ENCODE data around the gene IPO4. TPM values are rescaled to one million over a fixed set of nuclear protein-coding genes. Genes with fewer than 3 reads are reported as not detected.

IPO4 gene
- total and polyA plus RNA-seq, 2 of the 13 experiments (the other 11 are each of a cell fraction or from before 2014, with no cell fraction given): 39.0 to 179 TPM

GRCh38 chr14:24143511-24143910 is 45.1 kb downstream of the IPO4 start:
- DNase-seq (ENCODE audit: low spot score) (no peak), FAIRE-seq (no peak), ATAC-seq (no peak)
- H3K27ac ChIP-seq (ENCODE audit: extremely low read length, insufficient read depth, low read length): no peak overlapping the region
- peaks cover 56% of the 10 kb centered on the region for H3K79me2 ChIP-seq (ENCODE audit: insufficient read depth, low read length)
- ChIA-PET CTCF (ENCODE audit: low intra/inter-chr PET ratio, low total read pairs) (no interaction called here), POLR2A (interaction anchor here (1.6 to 22.7 kb wide), 4 partner anchors 13 to 128 kb away, joined by 5 to 977 read pairs (median 108); partner anchors contain the start of genes DCAF11, IRF9, NRL and PCK2)
- H3K4me1 ChIP-seq (ENCODE audit: insufficient read depth, low read length): peaks cover 63% of the 10 kb centered on the region
- BruUV-seq (replicated peaks): no TSS peak
- 94% methylated on average over 2 of the region's 2 CpGs for whole genome bisulfite sequencing (ENCODE audit: low lambda C conversion rate)
- H3K9me3 ChIP-seq (ENCODE audit: low read length): no peaks in the 10 kb centered on the region
- no peak overlapping the region for H3K4me3 ChIP-seq (replicated peaks in 1 of 3; ENCODE audit: insufficient read depth in 1 of 3, low read depth in 2 of 3, low read length in 3 of 3)
- TF ChIP-seq CBFB (CRISPR knock-in tag; IDR thresholded peaks at IDR 0.05) (no peak), FOXA1 (IDR thresholded peaks at IDR 0.05) (no peak), FOXA1 (CRISPR knock-in tag; IDR thresholded peaks at IDR 0.05) (no peak), MXD4 (CRISPR knock-in tag; IDR thresholded peaks at IDR 0.05) (no peak), ZNF878 (CRISPR knock-in tag; IDR thresholded peaks at IDR 0.05) (no peak), CEBPG (CRISPR knock-in tag; IDR thresholded peaks at IDR 0.05) (no peak), IRF1 (CRISPR knock-in tag; IDR thresholded peaks at IDR 0.05; ENCODE audit: low read depth) (no peak), PCBP1 (IDR thresholded peaks at IDR 0.05; ENCODE audit: borderline replicate concordance, low read depth, low read length) (no peak), NR3C1 (CRISPR knock-in tag; IDR thresholded peaks at IDR 0.05) (no peak), CTCF (CRISPR knock-in tag; IDR thresholded peaks at IDR 0.05) (no peak), ZNF343 (CRISPR knock-in tag; IDR thresholded peaks at IDR 0.05) (no peak), YEATS4 (CRISPR knock-in tag; IDR thresholded peaks at IDR 0.05; ENCODE audit: borderline replicate concordance) (no peak), PCBP2 (optimal IDR thresholded peaks at IDR 0.05; ENCODE audit: low read depth, low read length, poor library complexity, severe bottlenecking) (no peak), ZNF34 (CRISPR knock-in tag; IDR thresholded peaks at IDR 0.05; ENCODE audit: borderline replicate concordance) (no peak), ZNF33B (CRISPR knock-in tag; IDR thresholded peaks at IDR 0.05) (no peak)
- no peak overlapping the region for H3K4me2 ChIP-seq (ENCODE audit: low read depth, low read length)
- no peak overlapping the region for H3K9ac ChIP-seq (ENCODE audit: insufficient read depth, low read depth, low read length)
- intact Hi-C loops (cut with micrococcal nuclease; ENCODE audit: unreplicated experiment): no loop called here
- H4K20me1 ChIP-seq (ENCODE audit: insufficient read depth, low read length): peaks cover 14% of the 10 kb centered on the region
- H3K36me3 ChIP-seq (replicated peaks in 1 of 2; ENCODE audit: control insufficient read depth in 1 of 2, insufficient read depth in 2 of 2, low read length in 2 of 2): peaks cover 18 to 34% of the 10 kb centered on the region in 2 experiments
- no peak overlapping the region for H2AFZ ChIP-seq (ENCODE audit: low read length)
- peaks cover 0 to 3% of the 10 kb centered on the region in 2 experiments; a peak in 1 of 5 replicates for H3K27me3 ChIP-seq (ENCODE audit: control insufficient read depth in 1 of 2, insufficient read depth in 2 of 2, low read length in 2 of 2)
- in situ Hi-C loops (cut with HindIII; ENCODE audit: extremely low pct_ligation_motif_present, low pct_unique_long_range_greater_than_20kb): loop anchor here (25.0 kb wide), 1 partner anchor 831 kb away; the partner anchor contains the start of genes BCL2L2, PABPN1 and PPP1R3E

Data from HepG2 (cell line).